Stimulated activated naive CD8-positive, alpha-beta T cell treated with anti-CD3 and anti-CD28 coated beads, Interleukin-15, amount 100 ng/mL, for 72 hours (primary cell): ENCODE data around the gene CCNI2.
"Not testable (repeated sequence)": the region's sequence is repeated elsewhere in the genome, so short reads cannot be mapped to it uniquely, and the experiment has no call there.

Experiments
- ATAC-seq: fragments of 150-1000 bp; cut with Tn5 transposase; 2 replicates; pipeline ENCODE4 v1.10.0; 2021; ENCODE audit warnings: mild to moderate bottlenecking, moderate library complexity
- DNase-seq, 2 donors: peaks; one replicate each; pipeline ENCODE4 v3.0.0; 2021 to 2022
- H3K27ac Mint-ChIP-seq, 2 donors: one replicate each; pipeline ENCODE4 v1.8.0; 2022; ENCODE audit warnings: mild to moderate bottlenecking in 2 of 2, mixed read lengths in 2 of 2, moderate library complexity in 2 of 2
- H3K27me3 Mint-ChIP-seq: one replicate; pipeline ENCODE4 v1.8.0; 2022; ENCODE audit warnings: mixed read lengths
- H3K4me1 Mint-ChIP-seq: one replicate; pipeline ENCODE4 v1.8.0; 2022; ENCODE audit warnings: mild to moderate bottlenecking, mixed read lengths
- H3K4me3 Mint-ChIP-seq, 2 donors: one replicate each; pipeline ENCODE4 v1.8.0; 2022; ENCODE audit warnings: mild to moderate bottlenecking in 2 of 2, mixed read lengths in 2 of 2, moderate library complexity in 1 of 2
- H3K9me3 Mint-ChIP-seq, 2 donors: one replicate each; pipeline ENCODE4 v1.8.0; 2022; ENCODE audit warnings: mixed read lengths in 2 of 2

The CCNI2 gene

GRCh38 chr5:132779961-132780360, 32.7 kb downstream of the CCNI2 start:
- ATAC-seq = no peak
- Mint-ChIP-seq H3K27ac (no peak overlapping the region), H3K4me3 (no peak overlapping the region), H3K9me3 (no peaks in the 10 kb centered on the region), H3K4me1 (peaks cover 43% of the 10 kb centered on the region), H3K27me3 (peaks cover 47% of the 10 kb centered on the region)
- no peak for DNase-seq

DNA sequence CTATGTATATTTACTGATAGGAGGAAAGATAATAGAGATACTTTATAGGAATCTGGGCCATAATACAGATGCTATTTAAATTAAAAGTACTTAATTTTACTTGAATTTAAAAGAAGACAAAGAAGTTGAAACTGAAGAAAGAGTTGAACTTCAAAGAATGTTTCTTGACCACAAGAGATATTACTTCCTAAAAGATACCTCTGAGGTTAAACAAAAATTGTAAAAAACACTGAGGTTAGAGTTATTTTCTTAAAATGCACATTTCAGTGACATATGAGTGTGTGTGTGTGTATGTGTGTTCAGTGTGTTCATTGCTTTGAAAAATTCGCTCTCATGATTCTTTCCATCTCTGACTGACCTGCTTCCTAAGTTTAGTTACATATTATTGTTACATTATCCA, 33.4 kb downstream of the CCNI2 start:
- no peaks in the 10 kb centered on the region for H3K9me3 Mint-ChIP-seq
- H3K4me1 Mint-ChIP-seq = peaks cover 44% of the 10 kb centered on the region
- DNase-seq = no peak
- no peak overlapping the region for H3K4me3 Mint-ChIP-seq
- H3K27me3 Mint-ChIP-seq = peaks cover 49% of the 10 kb centered on the region
- no peak for ATAC-seq
- H3K27ac Mint-ChIP-seq = no peak overlapping the region

- Mint-ChIP-seq H3K27me3 (peaks cover 54% of the 10 kb centered on the region), H3K4me3 (no peak overlapping the region), H3K4me1 (peaks cover 39% of the 10 kb centered on the region), H3K27ac (no peak overlapping the region), H3K9me3 (no peaks in the 10 kb centered on the region)
- DNase-seq (no peak), ATAC-seq (no peak)
Observed at GRCh38 chr5:132781029-132781428, 33.8 kb downstream of the CCNI2 start.

GRCh38 chr5:132782101-132782500, 34.9 kb downstream of the CCNI2 start:
- Mint-ChIP-seq H3K27me3 (peaks cover 56% of the 10 kb centered on the region), H3K4me1 (peaks cover 33% of the 10 kb centered on the region), H3K4me3 (no peak overlapping the region), H3K27ac (no peak overlapping the region), H3K9me3 (no peaks in the 10 kb centered on the region)
- ATAC-seq = no peak
- DNase-seq = no peak

DNA sequence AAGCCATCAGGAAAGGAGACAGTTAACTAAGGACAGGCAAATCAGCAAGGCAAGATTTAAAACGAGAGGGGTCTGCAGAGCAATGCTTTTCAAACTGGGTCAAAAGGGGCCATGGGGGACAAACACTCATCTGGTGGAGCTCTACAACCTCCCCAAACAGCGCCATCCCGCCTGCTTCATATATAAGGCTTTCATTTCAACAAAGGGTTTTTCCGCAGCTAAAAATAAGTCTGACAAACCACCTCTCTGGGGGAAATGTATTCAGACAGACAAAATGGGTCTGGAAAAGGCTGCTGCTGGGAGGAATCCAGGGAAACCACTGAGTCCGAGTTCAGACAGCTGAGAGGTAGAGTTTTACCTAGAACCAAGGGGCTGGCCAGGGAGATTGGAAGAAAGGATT, 38.1 kb downstream of the CCNI2 start:
- H3K4me3 Mint-ChIP-seq = no peak overlapping the region

GRCh38 chr5:132785864-132786263, 38.6 kb downstream of the CCNI2 start:
- peaks cover 16% of the 10 kb centered on the region for H3K4me1 Mint-ChIP-seq
- peaks cover 30% of the 10 kb centered on the region for H3K27me3 Mint-ChIP-seq
- H3K4me3 Mint-ChIP-seq = no peak overlapping the region
- no peak overlapping the region for H3K27ac Mint-ChIP-seq
- H3K9me3 Mint-ChIP-seq = no peaks in the 10 kb centered on the region
- DNase-seq (no peak), ATAC-seq (no peak)

More for the DNA sequence above, 38.1 kb downstream of the CCNI2 start:
- ATAC-seq (no peak), DNase-seq (no peak)
- H3K27me3 Mint-ChIP-seq = peaks cover 30% of the 10 kb centered on the region
- no peaks in the 10 kb centered on the region for H3K9me3 Mint-ChIP-seq
- peaks cover 19% of the 10 kb centered on the region for H3K4me1 Mint-ChIP-seq
- H3K27ac Mint-ChIP-seq = no peak overlapping the region

DNA sequence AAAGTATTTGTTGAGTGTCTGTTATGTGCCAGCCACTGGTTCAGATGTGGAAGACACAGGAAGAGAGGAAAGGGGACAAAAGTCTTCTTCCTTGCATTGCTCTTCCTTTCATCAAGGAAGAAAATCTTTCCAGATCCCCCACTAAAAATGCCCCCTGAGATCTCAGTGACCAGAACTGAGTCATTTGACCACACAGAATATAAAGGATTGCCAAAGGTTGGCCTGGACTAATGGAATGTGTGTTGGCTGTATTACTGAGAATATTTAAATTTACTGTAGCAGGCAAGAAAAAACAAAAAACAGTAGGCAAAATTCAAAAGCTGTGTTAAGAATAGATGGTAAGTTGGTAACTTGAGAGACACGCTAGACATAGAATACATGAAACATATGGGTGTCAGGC, 39.9 kb downstream of the CCNI2 start:
- peaks cover 19% of the 10 kb centered on the region for H3K27me3 Mint-ChIP-seq
- no peak for ATAC-seq

GRCh38 chr5:132788508-132788907, 41.3 kb downstream of the CCNI2 start:
- Mint-ChIP-seq H3K4me1 (peaks cover 7% of the 10 kb centered on the region), H3K4me3 (no peak overlapping the region), H3K27ac (no peak overlapping the region), H3K9me3 (no peaks in the 10 kb centered on the region), H3K27me3 (peaks cover 27% of the 10 kb centered on the region)
- DNase-seq = no peak
- no peak for ATAC-seq

More for the DNA sequence above, 39.9 kb downstream of the CCNI2 start:
- Mint-ChIP-seq H3K4me3 (no peak overlapping the region), H3K27ac (no peak overlapping the region), H3K9me3 (no peaks in the 10 kb centered on the region), H3K4me1 (peaks cover 7% of the 10 kb centered on the region)
- DNase-seq = no peak

GRCh38 chr5:132788990-132789886, 42.0 kb downstream of the CCNI2 start:
- no peak overlapping the region for H3K4me3 Mint-ChIP-seq
- DNase-seq (no peak), ATAC-seq (no peak)
- no peak overlapping the region for H3K27ac Mint-ChIP-seq
- H3K27me3 Mint-ChIP-seq = peaks cover 27% of the 10 kb centered on the region
- no peaks in the 10 kb centered on the region for H3K9me3 Mint-ChIP-seq
- H3K4me1 Mint-ChIP-seq = peaks cover 7% of the 10 kb centered on the region

GRCh38 chr5:132790201-132790865, 43.1 kb downstream of the CCNI2 start:
- H3K27ac Mint-ChIP-seq = peak overlapping the region in 1 of 2 donors; percentile 66
- no peaks in the 10 kb centered on the region for H3K9me3 Mint-ChIP-seq

GRCh38 chr5:132791026-132791425, 43.8 kb downstream of the CCNI2 start:
- Mint-ChIP-seq H3K4me3 (no peak overlapping the region), H3K27ac (no peak overlapping the region), H3K4me1 (no peaks in the 10 kb centered on the region), H3K9me3 (no peaks in the 10 kb centered on the region), H3K27me3 (peaks cover 16% of the 10 kb centered on the region)
- ATAC-seq (no peak), DNase-seq (no peak)

More at GRCh38 chr5:132790201-132790865, 43.1 kb downstream of the CCNI2 start:
- no peak for ATAC-seq
- peaks cover 20% of the 10 kb centered on the region for H3K27me3 Mint-ChIP-seq
- H3K4me3 Mint-ChIP-seq = no peak overlapping the region
- H3K4me1 Mint-ChIP-seq = peaks cover under 1% of the 10 kb centered on the region
- no peak for DNase-seq

GRCh38 chr5:132797651-132798050, 50.4 kb downstream of the CCNI2 start:
- H3K9me3 Mint-ChIP-seq = no peaks in the 10 kb centered on the region
- H3K27ac Mint-ChIP-seq = no peak overlapping the region
- H3K4me1 Mint-ChIP-seq = peaks cover 7% of the 10 kb centered on the region
- DNase-seq (no peak), ATAC-seq (no peak)
- H3K27me3 Mint-ChIP-seq = peaks cover 42% of the 10 kb centered on the region
- H3K4me3 Mint-ChIP-seq = no peak overlapping the region

GRCh38 chr5:132799392-132799791, 52.2 kb downstream of the CCNI2 start:
- Mint-ChIP-seq H3K27me3 (peaks cover 53% of the 10 kb centered on the region), H3K4me1 (peaks cover 7% of the 10 kb centered on the region)

GRCh38 chr5:132800545-132800944, 53.3 kb downstream of the CCNI2 start:
- Mint-ChIP-seq H3K4me3 (no peak overlapping the region), H3K4me1 (peaks cover 7% of the 10 kb centered on the region), H3K27me3 (peaks cover 65% of the 10 kb centered on the region), H3K27ac (no peak overlapping the region), H3K9me3 (no peaks in the 10 kb centered on the region)
- ATAC-seq = no peak
- no peak for DNase-seq

More at GRCh38 chr5:132799392-132799791, 52.2 kb downstream of the CCNI2 start:
- no peak for ATAC-seq
- H3K27ac Mint-ChIP-seq = no peak overlapping the region
- no peaks in the 10 kb centered on the region for H3K9me3 Mint-ChIP-seq
- DNase-seq = no peak
- H3K4me3 Mint-ChIP-seq = no peak overlapping the region

GRCh38 chr5:132802044-132802684, 54.9 kb downstream of the CCNI2 start:
- peaks cover 70% of the 10 kb centered on the region for H3K27me3 Mint-ChIP-seq
- no peak overlapping the region for H3K4me3 Mint-ChIP-seq
- H3K9me3 Mint-ChIP-seq = no peaks in the 10 kb centered on the region
- no peak for DNase-seq
- no peak for ATAC-seq
- peaks cover 7% of the 10 kb centered on the region for H3K4me1 Mint-ChIP-seq
- H3K27ac Mint-ChIP-seq = no peak overlapping the region

GRCh38 chr5:132802685-132803066, 55.5 kb downstream of the CCNI2 start:
- peaks cover 75% of the 10 kb centered on the region for H3K27me3 Mint-ChIP-seq
- not testable (repeated sequence) for H3K4me1 Mint-ChIP-seq, DNase-seq, H3K4me3 Mint-ChIP-seq, H3K27ac Mint-ChIP-seq, ATAC-seq, H3K9me3 Mint-ChIP-seq
